ENCODE measurements around the gene MADCAM1.
"Not testable (repeated sequence)": the region's sequence is repeated elsewhere in the genome, so short reads cannot be mapped to it uniquely, and the experiment has no call there.

MADCAM1 gene

GRCh38 chr19:496112-496665 lies at the start of gene MADCAM1:
TSS of gene MADCAM1 (plus strand) at chr19:496486. CDS start at chr19:496500, 14 bp downstream.
- ChIA-PET POLR2A (no interaction called here), CTCF (interaction anchor here (3.7 to 7.1 kb wide), 2 partner anchors 9 to 14 kb away, joined by 24 to 88 read pairs; partner anchors contain the start of gene TPGS1)
- TF ChIP-seq CTCF (IDR thresholded peaks at IDR 0.05; ENCODE audit: insufficient read depth, low read length, missing control alignments), result no peak
- no peak within 1 kb of the TSS for H3K4me3 ChIP-seq (ENCODE audit: low read depth, low read length)
- no peak for DNase-seq (ENCODE audit: low read depth, low spot score)

GRCh38 chr19:447064-447426 lies 49.2 kb upstream of the MADCAM1 start:
- DNase-seq (ENCODE audit: low read depth, low spot score), result no peak
- CTCF ChIA-PET, result no interaction called here
- TF ChIP-seq CTCF (IDR thresholded peaks at IDR 0.05; ENCODE audit: insufficient read depth, low read length, missing control alignments), result no peak
- no peak overlapping the region for H3K4me3 ChIP-seq (ENCODE audit: low read depth, low read length)
- POLR2A ChIA-PET, result no interaction called here

- no peak for TF ChIP-seq CTCF (IDR thresholded peaks at IDR 0.05; ENCODE audit: insufficient read depth, low read length, missing control alignments)
- ChIA-PET POLR2A (no interaction called here), CTCF (no interaction called here)
- DNase-seq (ENCODE audit: low read depth, low spot score), result no peak
- H3K4me3 ChIP-seq (ENCODE audit: low read depth, low read length), result no peak overlapping the region
Observed at GRCh38 chr19:447816-448560, 48.3 kb upstream of the MADCAM1 start.

- no peak overlapping the region for H3K4me3 ChIP-seq (ENCODE audit: low read depth, low read length)
- ChIA-PET POLR2A (no interaction called here), CTCF (no interaction called here)
- TF ChIP-seq CTCF (IDR thresholded peaks at IDR 0.05; ENCODE audit: insufficient read depth, low read length, missing control alignments), result no peak
- DNase-seq (ENCODE audit: low read depth, low spot score), result no peak
Observed at GRCh38 chr19:449916-450315, 46.4 kb upstream of the MADCAM1 start.

GRCh38 chr19:450912-451481 lies 45.3 kb upstream of the MADCAM1 start:
- POLR2A ChIA-PET; H3K4me3 ChIP-seq (ENCODE audit: low read depth, low read length); DNase-seq (ENCODE audit: low read depth, low spot score); CTCF ChIA-PET: not testable (repeated sequence)

GRCh38 chr19:452829-453228 lies 43.5 kb upstream of the MADCAM1 start:
- H3K4me3 ChIP-seq (ENCODE audit: low read depth, low read length), result no peak overlapping the region
- TF ChIP-seq CTCF (IDR thresholded peaks at IDR 0.05; ENCODE audit: insufficient read depth, low read length, missing control alignments), result no peak
- CTCF ChIA-PET, result no interaction called here
- DNase-seq (ENCODE audit: low read depth, low spot score), result no peak
- POLR2A ChIA-PET, result no interaction called here

All from AG04449 (cell line).